ENCODE data around the gene CHURC1. TPM values are rescaled to one million over a fixed set of nuclear protein-coding genes. Genes with fewer than 3 reads are reported as not detected.

Gene CHURC1
- total RNA-seq, 1 donor from 2014 or later = 38.6 TPM

Other genes with a start within 250 kb of the CHURC1 start
- 62.9 TPM for gene PLEKHG3, start 210.0 kb upstream of the CHURC1 start, total RNA-seq
- gene SPTB, start 34.5 kb upstream of the CHURC1 start, total RNA-seq = 0.08 TPM
- gene GPX2, start 28.3 kb downstream of the CHURC1 start, total RNA-seq = 68.1 TPM
- 1.8 TPM for gene RAB15, start 57.9 kb downstream of the CHURC1 start, total RNA-seq
- 22.6 TPM for gene FNTB, start 72.4 kb downstream of the CHURC1 start, total RNA-seq
- 90.8 TPM for gene MAX, start 188.1 kb downstream of the CHURC1 start, total RNA-seq

Data from esophagus mucosa (tissue), 1 donor.